GM04503 (cell line): Measurements from ENCODE around the gene PTPRB.

Experiments used
- DNase-seq: peaks from one replicate; pipeline ENCODE4 v3.0.0-alpha.2; 2012; ENCODE audit warnings: low read depth

Gene PTPRB

GRCh38 chr12:70643939-70644338, 6.7 kb upstream of the PTPRB start:
- no peak for DNase-seq

- no peak for DNase-seq
Measured at GRCh38 chr12:70641691-70642090, 4.5 kb upstream of the PTPRB start.

GRCh38 chr12:70640901-70641300, 3.7 kb upstream of the PTPRB start:
- DNase-seq = no peak

GRCh38 chr12:70639535-70639934, 2.3 kb upstream of the PTPRB start:
- no peak for DNase-seq

GRCh38 chr12:70638639-70639360, 1.6 kb upstream of the PTPRB start:
- no peak for DNase-seq

- no peak for DNase-seq
Measured at GRCh38 chr12:70635755-70636154, 1.5 kb downstream of the PTPRB start.

GRCh38 chr12:70628701-70629480, 8.3 kb downstream of the PTPRB start:
- DNase-seq = no peak

- DNase-seq = no peak
Measured at GRCh38 chr12:70627677-70628076, 9.6 kb downstream of the PTPRB start.

GRCh38 chr12:70626180-70626579, 11.0 kb downstream of the PTPRB start:
- DNase-seq = no peak

- DNase-seq = no peak
Measured at GRCh38 chr12:70619471-70620152, 17.6 kb downstream of the PTPRB start.

- DNase-seq = no peak
Measured at GRCh38 chr12:70618371-70618770, 18.9 kb downstream of the PTPRB start.

GRCh38 chr12:70617450-70617849, 19.8 kb downstream of the PTPRB start:
- no peak for DNase-seq

- DNase-seq = no peak
Measured at GRCh38 chr12:70615174-70615866, 21.9 kb downstream of the PTPRB start.

GRCh38 chr12:70609739-70610491, 27.3 kb downstream of the PTPRB start:
- DNase-seq = no peak

- DNase-seq = no peak
Measured at GRCh38 chr12:70609203-70609602, 28.0 kb downstream of the PTPRB start.

- no peak for DNase-seq
Measured at GRCh38 chr12:70608184-70608583, 29.0 kb downstream of the PTPRB start.

GRCh38 chr12:70607107-70607506, 30.1 kb downstream of the PTPRB start:
- no peak for DNase-seq

GRCh38 chr12:70605976-70606375, 31.3 kb downstream of the PTPRB start:
- DNase-seq = no peak

- DNase-seq = no peak
Measured at GRCh38 chr12:70604662-70605061, 32.6 kb downstream of the PTPRB start.

GRCh38 chr12:70603044-70603443, 34.2 kb downstream of the PTPRB start:
- no peak for DNase-seq

- DNase-seq = no peak
Measured at GRCh38 chr12:70598467-70599193, 38.6 kb downstream of the PTPRB start.
